ENCODE data around the gene CBX3.
A peak's percentile ranks its signal among the peaks of the same experiment; 100 is the strongest.

CBX3 gene

DNA sequence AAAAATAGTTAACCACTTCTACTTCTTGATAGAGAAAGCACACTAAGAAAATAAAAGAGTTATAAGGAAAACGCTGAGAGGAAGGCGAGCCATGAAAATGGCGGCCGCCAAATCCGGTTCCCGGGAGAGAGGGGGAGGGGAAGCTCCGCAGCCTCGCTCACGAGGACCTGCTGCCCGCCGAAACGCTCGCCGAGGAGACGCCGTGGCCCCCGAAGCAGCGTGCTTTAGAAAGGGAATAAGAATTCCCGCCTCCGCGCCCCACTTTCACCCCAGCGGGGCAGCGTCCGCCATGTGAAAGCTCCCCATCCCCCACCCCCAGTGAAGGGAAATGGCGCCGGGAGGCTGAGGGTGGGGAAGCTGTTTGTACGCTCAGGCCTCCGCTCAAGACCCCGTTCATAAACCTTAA lies 1.5 kb upstream of the CBX3 start:
- TF ChIP-seq, protein P1, sequence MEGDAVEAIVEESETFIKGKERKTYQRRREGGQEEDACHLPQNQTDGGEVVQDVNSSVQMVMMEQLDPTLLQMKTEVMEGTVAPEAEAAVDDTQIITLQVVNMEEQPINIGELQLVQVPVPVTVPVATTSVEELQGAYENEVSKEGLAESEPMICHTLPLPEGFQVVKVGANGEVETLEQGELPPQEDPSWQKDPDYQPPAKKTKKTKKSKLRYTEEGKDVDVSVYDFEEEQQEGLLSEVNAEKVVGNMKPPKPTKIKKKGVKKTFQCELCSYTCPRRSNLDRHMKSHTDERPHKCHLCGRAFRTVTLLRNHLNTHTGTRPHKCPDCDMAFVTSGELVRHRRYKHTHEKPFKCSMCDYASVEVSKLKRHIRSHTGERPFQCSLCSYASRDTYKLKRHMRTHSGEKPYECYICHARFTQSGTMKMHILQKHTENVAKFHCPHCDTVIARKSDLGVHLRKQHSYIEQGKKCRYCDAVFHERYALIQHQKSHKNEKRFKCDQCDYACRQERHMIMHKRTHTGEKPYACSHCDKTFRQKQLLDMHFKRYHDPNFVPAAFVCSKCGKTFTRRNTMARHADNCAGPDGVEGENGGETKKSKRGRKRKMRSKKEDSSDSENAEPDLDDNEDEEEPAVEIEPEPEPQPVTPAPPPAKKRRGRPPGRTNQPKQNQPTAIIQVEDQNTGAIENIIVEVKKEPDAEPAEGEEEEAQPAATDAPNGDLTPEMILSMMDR (conservative IDR thresholded peaks at IDR 0.05; ENCODE audit: low read depth, low read length): no peak
- no peak for DNase-seq (ENCODE audit: low read depth)
- H3K4me3 ChIP-seq (ENCODE audit: low read depth, low read length): peak overlapping the region; percentile 98

DNA sequence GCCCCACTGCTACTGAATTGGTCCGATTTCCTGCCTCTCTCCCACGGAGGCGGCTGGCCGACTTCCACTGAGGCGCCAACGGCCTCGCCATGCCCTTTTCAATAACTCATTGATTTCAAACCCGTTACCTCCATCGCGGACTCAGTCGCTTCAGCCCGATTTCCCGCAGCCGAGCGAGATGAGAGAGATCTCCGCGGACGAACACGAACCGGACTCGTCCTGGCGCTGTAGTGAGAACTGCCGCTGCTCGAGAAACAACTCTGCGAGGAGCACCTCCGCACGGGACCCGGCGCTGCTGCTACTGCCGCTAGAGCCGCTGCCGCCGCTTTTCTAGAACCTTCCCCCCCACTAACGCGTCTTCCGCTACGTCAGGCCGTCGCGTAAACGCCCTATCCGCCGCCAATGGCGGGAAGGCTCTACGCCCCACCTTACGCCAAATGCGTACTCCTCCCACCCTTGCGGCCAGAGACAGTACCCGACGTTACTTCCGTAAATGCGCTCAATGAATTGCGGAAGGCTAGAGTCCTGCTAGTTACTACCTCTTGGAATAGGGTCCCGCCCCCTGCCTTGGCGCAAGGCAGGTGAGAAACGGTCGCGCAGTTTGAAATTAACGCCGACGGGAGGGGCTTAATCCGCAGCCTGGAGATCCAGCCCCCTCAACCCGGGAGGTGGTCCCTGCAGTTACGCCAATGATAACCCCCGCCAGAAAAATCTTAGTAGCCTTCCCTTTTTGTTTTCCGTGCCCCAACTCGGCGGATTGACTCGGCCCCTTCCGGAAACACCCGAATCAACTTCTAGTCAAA lies 900 bp upstream of the CBX3 start, which contains the start of gene HNRNPA2B1:
Gene HNRNPA2B1, minus strand, starts transcription at position 303 of the 803 bp plus-strand sequence. Its CDS starts 169 bp downstream, at position 134.
- TF ChIP-seq, protein P1 (conservative IDR thresholded peaks at IDR 0.05; ENCODE audit: low read depth, low read length): no peak
- peak within 1 kb of the TSS; percentile 98 for H3K4me3 ChIP-seq (ENCODE audit: low read depth, low read length)
- DNase-seq (ENCODE audit: low read depth): peak; percentile 99

DNA sequence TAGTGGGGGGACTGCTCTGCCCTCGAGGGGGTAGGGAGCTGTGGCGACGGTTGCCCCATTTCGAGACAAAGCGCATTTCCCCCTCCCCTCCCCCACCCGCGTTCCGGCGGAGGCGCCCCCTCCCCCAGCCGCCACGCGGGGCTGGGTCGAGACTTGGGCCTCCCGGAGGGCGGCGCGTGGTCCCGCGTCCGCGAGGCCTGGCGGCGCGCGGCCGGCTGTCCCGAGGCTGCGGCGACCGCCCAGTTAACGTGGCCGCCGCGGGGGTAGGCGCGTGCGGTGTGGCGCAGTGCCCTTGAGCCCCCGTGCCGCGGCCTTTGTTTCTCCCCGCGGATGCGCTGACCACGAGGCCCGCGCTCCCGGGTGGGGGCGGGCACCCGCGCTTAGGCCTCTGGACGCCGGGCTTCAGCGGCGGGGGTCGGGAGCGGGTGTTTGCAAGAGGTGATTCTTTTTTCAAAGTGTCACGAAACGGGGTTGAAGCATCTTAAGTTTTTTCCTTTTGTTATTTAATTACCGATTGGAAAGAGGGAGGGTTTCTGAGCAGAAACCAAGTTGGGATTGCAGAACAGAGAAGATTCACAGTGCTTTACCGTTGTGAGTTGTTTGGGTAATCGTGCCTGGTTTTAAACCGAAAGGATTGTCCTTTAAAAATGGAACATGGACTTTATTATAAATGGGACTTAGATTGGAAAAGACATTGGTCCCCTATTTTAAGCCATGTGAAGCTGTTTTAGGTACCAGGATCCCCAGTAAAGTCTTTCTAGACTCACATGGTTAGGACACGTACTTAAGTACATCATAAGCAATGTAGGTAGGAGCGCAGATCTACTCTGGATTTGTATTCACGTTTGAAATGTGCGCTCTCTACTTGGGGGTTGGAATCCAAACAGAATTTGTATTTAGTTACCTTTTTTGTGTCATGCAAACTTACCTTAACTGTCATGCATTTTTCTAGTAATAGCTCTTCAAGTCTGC lies 760 bp downstream of the CBX3 start:
- peak overlapping the region; percentile 93 for H3K4me3 ChIP-seq (ENCODE audit: low read depth, low read length)
- no peak for DNase-seq (ENCODE audit: low read depth)
- TF ChIP-seq, protein P1 (conservative IDR thresholded peaks at IDR 0.05; ENCODE audit: low read depth, low read length): no peak

DNA sequence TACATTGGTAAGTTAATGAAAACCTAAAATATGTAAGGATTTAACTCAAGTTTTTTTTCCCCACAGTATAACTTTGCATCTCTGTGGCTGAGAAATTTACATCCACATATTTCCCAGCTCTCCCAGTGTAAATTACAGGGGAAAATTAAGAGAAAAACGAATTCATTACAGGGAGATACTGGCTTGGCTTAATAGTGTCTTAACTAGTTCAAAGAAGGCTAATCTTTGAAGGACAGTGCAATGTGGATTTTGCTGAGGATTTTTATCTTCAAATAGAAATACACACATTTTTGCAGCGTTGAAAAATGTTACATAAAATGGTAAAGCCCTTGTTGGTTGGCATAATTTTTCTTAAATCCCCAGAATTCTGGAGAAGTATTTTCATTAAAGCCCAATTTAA lies 1.5 kb downstream of the CBX3 start:
- TF ChIP-seq, protein P1 (conservative IDR thresholded peaks at IDR 0.05; ENCODE audit: low read depth, low read length): no peak
- DNase-seq (ENCODE audit: low read depth): no peak
- H3K4me3 ChIP-seq (ENCODE audit: low read depth, low read length): peak overlapping the region; percentile 93

DNA sequence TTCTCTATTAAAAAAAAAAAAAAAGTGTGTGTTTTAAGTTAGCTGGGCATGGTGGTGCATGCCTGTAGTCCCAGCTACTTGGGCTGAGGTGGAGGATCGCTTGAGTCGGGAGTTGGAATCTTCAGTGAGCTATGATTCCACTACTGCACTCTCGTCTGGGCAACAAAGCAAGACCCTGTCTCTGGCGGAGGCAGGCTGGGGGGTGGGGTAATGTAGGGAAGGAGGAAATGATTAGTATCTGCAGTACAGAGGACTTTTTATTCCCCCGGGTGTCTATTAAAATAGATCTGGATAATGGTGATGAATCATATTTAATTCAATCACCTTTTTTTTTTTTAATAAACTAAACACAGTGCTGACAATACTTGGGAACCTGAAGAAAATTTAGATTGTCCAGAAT lies 6.5 kb downstream of the CBX3 start:
- H3K4me3 ChIP-seq (ENCODE audit: low read depth, low read length): no peak overlapping the region
- TF ChIP-seq, protein P1 (conservative IDR thresholded peaks at IDR 0.05; ENCODE audit: low read depth, low read length): no peak
- no peak for DNase-seq (ENCODE audit: low read depth)

DNA sequence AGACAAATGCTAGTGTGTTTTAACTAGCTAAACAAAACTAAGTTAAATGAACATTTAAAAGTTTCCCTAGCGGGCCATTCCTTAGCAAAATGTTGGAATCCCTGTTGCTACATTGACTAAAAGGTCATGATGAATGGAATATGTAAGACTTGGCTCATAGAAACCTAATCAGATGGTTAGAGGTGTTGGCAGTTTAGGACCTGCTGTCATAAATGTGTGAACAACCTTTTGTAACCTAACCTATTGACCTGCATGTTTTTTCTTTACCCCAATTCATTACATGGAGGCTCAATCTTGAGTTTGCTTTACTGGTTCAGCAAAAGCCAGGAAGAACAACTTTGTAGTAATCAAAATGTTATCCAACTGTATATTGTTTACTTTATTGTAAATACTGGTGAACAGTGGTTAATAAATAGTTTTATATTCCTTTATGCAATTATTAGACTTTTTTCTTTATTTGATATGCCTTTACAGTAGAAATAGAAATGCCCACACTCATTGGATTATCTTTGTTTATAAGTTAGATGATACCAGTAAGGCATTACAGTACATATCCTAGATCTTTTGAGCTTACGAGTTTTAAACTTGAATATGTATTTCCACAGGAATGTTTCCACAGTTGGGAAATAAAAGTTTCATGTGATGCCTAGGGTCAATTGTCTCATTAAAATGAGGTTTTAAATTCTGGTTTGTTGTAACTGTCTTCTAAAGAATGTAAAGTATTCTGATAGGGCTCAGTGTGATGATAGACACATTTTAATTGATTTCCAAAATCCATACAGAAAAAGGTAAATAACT lies 11.6 kb downstream of the CBX3 start:
- DNase-seq (ENCODE audit: low read depth): no peak
- TF ChIP-seq, protein P1 (conservative IDR thresholded peaks at IDR 0.05; ENCODE audit: low read depth, low read length): no peak
- H3K4me3 ChIP-seq (ENCODE audit: low read depth, low read length): no peak overlapping the region

All from choroid plexus epithelial cell (primary cell).